K562 (cell line): ENCODE data around the gene NT5C. TPM values are rescaled to one million over a fixed set of nuclear protein-coding genes. Genes with fewer than 3 reads are reported as not detected.
A peak's percentile ranks its signal among the peaks of the same experiment; 100 is the strongest.

Experiments used
- CBX3 ChIP-seq, 2 experiments: IDR thresholded peaks; 1 replicate in 1 of 2; 2 replicates in 1 of 2; pipeline ENCODE4 v1.6.1; 2012; ENCODE audit warnings: inconsistent platforms in 2 of 2, low read length in 2 of 2, borderline replicate concordance in 1 of 2, control low read depth in 1 of 2
- CEBPB ChIP-seq: fragments of 450-650 bp; IDR thresholded peaks from 2 replicates; pipeline ENCODE4 v1.6.1; 2016; ENCODE audit warnings: missing genetic modification characterization, missing compliant biosample characterization
- E2F5 ChIP-seq: sonication (generic); formaldehyde crosslinking; IDR thresholded peaks from 2 replicates; pipeline ENCODE4 v1.8.0; 2022; ENCODE audit warnings: mild to moderate bottlenecking, missing genetic modification reagents
- NFE2L1 ChIP-seq: fragments of 450-650 bp; IDR thresholded peaks from 2 replicates; pipeline ENCODE4 v1.6.1; 2016; ENCODE audit warnings: missing genetic modification characterization, low read depth, mild to moderate bottlenecking, missing compliant biosample characterization, moderate library complexity, borderline replicate concordance
- NONO ChIP-seq, 2 experiments: fragments of 200-400 bp in 1 of 2; fragments of 450-650 bp in 1 of 2; formaldehyde crosslinking in 1 of 2; IDR thresholded peaks; 2 replicates each; pipeline ENCODE4 v1.6.1; 2017; ENCODE audit warnings: low read depth in 2 of 2, mild to moderate bottlenecking in 2 of 2, moderate library complexity in 2 of 2, low read length in 1 of 2
- PHB ChIP-seq: fragments of 250-450 bp; sonication (Bioruptor Pico); IDR thresholded peaks from 2 replicates; pipeline ENCODE4 v1.5.0; 2021
- PHB2 ChIP-seq: fragments of 450-650 bp; IDR thresholded peaks from 2 replicates; pipeline ENCODE4 v1.6.1; 2017; ENCODE audit warnings: low read depth
- PRPF4 ChIP-seq: fragments of 200-400 bp; formaldehyde crosslinking; IDR thresholded peaks from one replicate; pipeline ENCODE4 v1.6.1; 2017; ENCODE audit warnings: low read length, low read depth, mild to moderate bottlenecking; ENCODE audit not compliant: insufficient read depth, poor library complexity, severe bottlenecking
- PTTG1 ChIP-seq: fragments of 450-650 bp; IDR thresholded peaks from 2 replicates; pipeline ENCODE4 v1.6.1; 2016; ENCODE audit warnings: low read depth, mild to moderate bottlenecking, missing genetic modification characterization, missing compliant biosample characterization
- RHOXF2B ChIP-seq: fragments of 250-450 bp; sonication (Bioruptor Pico); conservative IDR thresholded peaks from 2 replicates; pipeline ENCODE4 v1.5.1; 2021
- TEAD1 ChIP-seq, 2 experiments: fragments of 450-650 bp in 1 of 2; sonication (generic) in 1 of 2; formaldehyde crosslinking; IDR thresholded peaks; 2 replicates each; pipeline versions ENCODE4 v1.4.0 to v1.8.0; 2020 to 2022; ENCODE audit warnings: mild to moderate bottlenecking in 2 of 2, missing genetic modification reagents in 1 of 2
- ZEB2 ChIP-seq: fragments of 450-650 bp; IDR thresholded peaks from 2 replicates; pipeline ENCODE4 v1.6.1; 2016
- ZKSCAN1 ChIP-seq: fragments of 150-350 bp; IDR thresholded peaks from 2 replicates; pipeline ENCODE4 v1.6.1; 2016; ENCODE audit warnings: low read depth, low read length
- ZNF12 ChIP-seq: sonication (generic); formaldehyde crosslinking; IDR thresholded peaks from 2 replicates; pipeline ENCODE4 v1.4.0; 2020; ENCODE audit warnings: mild to moderate bottlenecking, missing genetic modification reagents
- ZNF3 ChIP-seq: fragments of 250-450 bp; sonication (Bioruptor Pico); IDR thresholded peaks from 2 replicates; pipeline ENCODE4 v1.5.0; 2021; ENCODE audit warnings: mild to moderate bottlenecking, moderate library complexity
- polyA plus RNA-seq, 8 experiments: library from polyadenylated mRNA; depleted of rRNA in 4 of 8; stranded (reverse) in 5 of 8; unstranded in 3 of 8; fragments of >200 nt; fragmentation: Nextera tagmentation in 2 of 8; fragmentation: Illumina TruSeq in 1 of 8; extraction: Ambion mirVana in 2 of 8; extraction: Trizol in 1 of 8; gene quantifications; 2 replicates each; pipeline versions ENCODE4 v1.2.1 to v1.2.3, GENCODE V29; 2011 to 2014; ENCODE audit warnings: inconsistent platforms in 1 of 8, missing spikeins in 1 of 8
- total RNA-seq, 7 experiments: library from RNA; depleted of rRNA in 6 of 7; stranded (reverse); fragments of >200 nt in 6 of 7; fragmentation: Illumina TruSeq in 2 of 7; extraction: Trizol in 2 of 7; gene quantifications; 2 replicates each; pipeline versions ENCODE4 v1.2.1 to v1.2.3, GENCODE V29; 2011 to 2021; ENCODE audit warnings: low replicate concordance in 1 of 7
- TF ChIP-seq, protein P1 (sequence below): sonication (generic); formaldehyde crosslinking; IDR thresholded peaks from 2 replicates; pipeline ENCODE4 v1.8.1; 2023; ENCODE audit warnings: mild to moderate bottlenecking, missing genetic modification reagents
- TF ChIP-seq, protein P2 (sequence below): fragments of 250-450 bp; sonication (Bioruptor Pico); IDR thresholded peaks from 2 replicates; pipeline ENCODE4 v1.5.0; 2021; ENCODE audit warnings: mild to moderate bottlenecking, borderline replicate concordance
- TF ChIP-seq, protein P3 (sequence below): sonication (generic); formaldehyde crosslinking; IDR thresholded peaks from 2 replicates; pipeline ENCODE4 v1.8.1; 2023; ENCODE audit warnings: mild to moderate bottlenecking, missing genetic modification reagents

The NT5C gene
- total and polyA plus RNA-seq, 9 of the 15 experiments (the other 6 are each of a cell fraction or from before 2014, with no cell fraction given), result 2.9 to 205 (median 45.0) TPM

- TF ChIP-seq TEAD1 (CRISPR knock-in tag; IDR thresholded peaks at IDR 0.05) (peak in 1 of 2 experiments; percentile 82; a peak in 2 of 4 replicates), NONO (IDR thresholded peaks at IDR 0.05; ENCODE audit: low read depth in 2 of 2, low read length in 1 of 2) (peak in 1 of 2 experiments; percentile 75; a peak in 1 of 4 replicates), ZNF3 (no peak), CEBPB (tag) (0 out of 2 replicates have a peak, but pooled peaks have one; percentile 7), PHB (CRISPR knock-in tag) (no peak), ZEB2 (no peak), ZKSCAN1 (no peak), NFE2L1 (tag) (no peak), RHOXF2B (CRISPR knock-in tag) (no peak), ZNF12 (CRISPR knock-in tag) (no peak), PHB2 (no peak), PTTG1 (tag) (no peak), PRPF4 (no peak), E2F5 (CRISPR knock-in tag) (no peak), CBX3 (IDR thresholded peaks at IDR 0.05; ENCODE audit: borderline replicate concordance in 1 of 2, low read length in 2 of 2) (no peak; a peak in 1 of 3 replicates)
- TF ChIP-seq, protein P1, sequence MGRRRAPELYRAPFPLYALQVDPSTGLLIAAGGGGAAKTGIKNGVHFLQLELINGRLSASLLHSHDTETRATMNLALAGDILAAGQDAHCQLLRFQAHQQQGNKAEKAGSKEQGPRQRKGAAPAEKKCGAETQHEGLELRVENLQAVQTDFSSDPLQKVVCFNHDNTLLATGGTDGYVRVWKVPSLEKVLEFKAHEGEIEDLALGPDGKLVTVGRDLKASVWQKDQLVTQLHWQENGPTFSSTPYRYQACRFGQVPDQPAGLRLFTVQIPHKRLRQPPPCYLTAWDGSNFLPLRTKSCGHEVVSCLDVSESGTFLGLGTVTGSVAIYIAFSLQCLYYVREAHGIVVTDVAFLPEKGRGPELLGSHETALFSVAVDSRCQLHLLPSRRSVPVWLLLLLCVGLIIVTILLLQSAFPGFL (CRISPR knock-in tag), result no peak
- TF ChIP-seq, protein P2, sequence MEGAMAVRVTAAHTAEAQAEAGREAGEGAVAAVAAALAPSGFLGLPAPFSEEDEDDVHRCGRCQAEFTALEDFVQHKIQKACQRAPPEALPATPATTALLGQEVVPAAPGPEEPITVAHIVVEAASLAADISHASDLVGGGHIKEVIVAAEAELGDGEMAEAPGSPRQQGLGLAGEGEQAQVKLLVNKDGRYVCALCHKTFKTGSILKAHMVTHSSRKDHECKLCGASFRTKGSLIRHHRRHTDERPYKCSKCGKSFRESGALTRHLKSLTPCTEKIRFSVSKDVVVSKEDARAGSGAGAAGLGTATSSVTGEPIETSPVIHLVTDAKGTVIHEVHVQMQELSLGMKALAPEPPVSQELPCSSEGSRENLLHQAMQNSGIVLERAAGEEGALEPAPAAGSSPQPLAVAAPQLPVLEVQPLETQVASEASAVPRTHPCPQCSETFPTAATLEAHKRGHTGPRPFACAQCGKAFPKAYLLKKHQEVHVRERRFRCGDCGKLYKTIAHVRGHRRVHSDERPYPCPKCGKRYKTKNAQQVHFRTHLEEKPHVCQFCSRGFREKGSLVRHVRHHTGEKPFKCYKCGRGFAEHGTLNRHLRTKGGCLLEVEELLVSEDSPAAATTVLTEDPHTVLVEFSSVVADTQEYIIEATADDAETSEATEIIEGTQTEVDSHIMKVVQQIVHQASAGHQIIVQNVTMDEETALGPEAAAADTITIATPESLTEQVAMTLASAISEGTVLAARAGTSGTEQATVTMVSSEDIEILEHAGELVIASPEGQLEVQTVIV, result no peak
- TF ChIP-seq, protein P3, sequence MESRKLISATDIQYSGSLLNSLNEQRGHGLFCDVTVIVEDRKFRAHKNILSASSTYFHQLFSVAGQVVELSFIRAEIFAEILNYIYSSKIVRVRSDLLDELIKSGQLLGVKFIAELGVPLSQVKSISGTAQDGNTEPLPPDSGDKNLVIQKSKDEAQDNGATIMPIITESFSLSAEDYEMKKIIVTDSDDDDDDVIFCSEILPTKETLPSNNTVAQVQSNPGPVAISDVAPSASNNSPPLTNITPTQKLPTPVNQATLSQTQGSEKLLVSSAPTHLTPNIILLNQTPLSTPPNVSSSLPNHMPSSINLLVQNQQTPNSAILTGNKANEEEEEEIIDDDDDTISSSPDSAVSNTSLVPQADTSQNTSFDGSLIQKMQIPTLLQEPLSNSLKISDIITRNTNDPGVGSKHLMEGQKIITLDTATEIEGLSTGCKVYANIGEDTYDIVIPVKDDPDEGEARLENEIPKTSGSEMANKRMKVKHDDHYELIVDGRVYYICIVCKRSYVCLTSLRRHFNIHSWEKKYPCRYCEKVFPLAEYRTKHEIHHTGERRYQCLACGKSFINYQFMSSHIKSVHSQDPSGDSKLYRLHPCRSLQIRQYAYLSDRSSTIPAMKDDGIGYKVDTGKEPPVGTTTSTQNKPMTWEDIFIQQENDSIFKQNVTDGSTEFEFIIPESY, result peak; percentile 94
Observed at GRCh38 chr17:75087558-75088453, 43.7 kb downstream of the NT5C start, which contains the start of gene SLC16A5 (continued).
